SK-N-MC (cell line): ENCODE data around the gene OSER1.

ENCODE experiments used
- DNase-seq: peaks from one replicate; pipeline ENCODE4 v3.0.0-alpha.2; 2011; ENCODE audit warnings: low read depth, low spot score
- H3K27ac ChIP-seq: fragments of 200-600 bp; sonication (generic); 2 replicates; pipeline ENCODE4 v1.5.1; 2016; ENCODE audit warnings: mixed run types
- H3K36me3 ChIP-seq: fragments of 200-600 bp; sonication (generic); 2 replicates; pipeline ENCODE4 v1.6.1; 2017; ENCODE audit warnings: antibody characterized with exemption, low read length, mixed read lengths; ENCODE audit not compliant: insufficient read depth
- H3K4me3 ChIP-seq: fragments of 200-600 bp; sonication (generic); 2 replicates; pipeline ENCODE4 v1.5.1; 2016
- H3K9ac ChIP-seq: fragments of 200-600 bp; sonication (generic); 2 replicates; pipeline ENCODE4 v1.8.0; 2017; ENCODE audit warnings: mixed run types, mixed read lengths; ENCODE audit not compliant: insufficient read length
- H3K9me3 ChIP-seq: fragments of 200-600 bp; sonication (generic); 2 replicates; pipeline ENCODE4 v1.6.1; 2017; ENCODE audit warnings: low read depth, mild to moderate bottlenecking, antibody characterized with exemption, low read length, moderate library complexity, mixed read lengths
- EZH2 ChIP-seq: fragments of 200-600 bp; sonication (generic); IDR thresholded peaks from one replicate; pipeline ENCODE4 v1.6.1; 2017; ENCODE audit warnings: antibody characterized with exemption
- FOXP2 ChIP-seq: optimal IDR thresholded peaks from 2 replicates; pipeline ENCODE3; 2011; ENCODE audit warnings: mild to moderate bottlenecking, moderate library complexity; ENCODE audit not compliant: insufficient read depth; ENCODE audit errors: extremely low read length, control extremely low read depth
- POLR2AphosphoS5 ChIP-seq: IDR thresholded peaks from 2 replicates; pipeline ENCODE4 v1.6.1; 2012; ENCODE audit warnings: mild to moderate bottlenecking, low read depth, low read length, borderline replicate concordance

The OSER1 gene

DNA sequence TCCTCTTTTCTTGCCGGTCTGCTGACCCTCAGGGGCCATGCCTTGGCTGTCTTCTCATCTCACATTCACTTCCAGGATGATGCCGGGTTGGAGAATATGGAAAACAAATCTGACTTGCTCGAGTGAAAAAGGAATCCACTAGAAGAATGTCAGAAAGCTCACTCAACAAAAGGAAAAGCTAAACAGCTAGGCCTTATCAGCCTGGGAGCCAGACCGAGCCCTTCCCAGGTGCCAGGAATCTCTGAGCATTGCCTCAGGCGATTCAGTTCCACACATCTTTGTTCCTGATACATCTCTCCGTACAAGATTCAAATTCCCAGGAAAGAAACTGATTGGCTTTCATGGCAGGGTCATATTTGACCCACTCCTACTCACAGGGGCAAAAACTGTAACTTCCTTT is 9.2 kb upstream of the OSER1 start:
- Histone ChIP-seq H3K9me3 (no peaks in the 10 kb centered on the region), H3K36me3 (no peaks in the 10 kb centered on the region), H3K9ac (no peak overlapping the region), H3K4me3 (no peak overlapping the region), H3K27ac (no peak overlapping the region)
- TF ChIP-seq POLR2AphosphoS5 = no peak
- no peak for TF ChIP-seq EZH2
- no peak for TF ChIP-seq FOXP2
- DNase-seq = no peak

DNA sequence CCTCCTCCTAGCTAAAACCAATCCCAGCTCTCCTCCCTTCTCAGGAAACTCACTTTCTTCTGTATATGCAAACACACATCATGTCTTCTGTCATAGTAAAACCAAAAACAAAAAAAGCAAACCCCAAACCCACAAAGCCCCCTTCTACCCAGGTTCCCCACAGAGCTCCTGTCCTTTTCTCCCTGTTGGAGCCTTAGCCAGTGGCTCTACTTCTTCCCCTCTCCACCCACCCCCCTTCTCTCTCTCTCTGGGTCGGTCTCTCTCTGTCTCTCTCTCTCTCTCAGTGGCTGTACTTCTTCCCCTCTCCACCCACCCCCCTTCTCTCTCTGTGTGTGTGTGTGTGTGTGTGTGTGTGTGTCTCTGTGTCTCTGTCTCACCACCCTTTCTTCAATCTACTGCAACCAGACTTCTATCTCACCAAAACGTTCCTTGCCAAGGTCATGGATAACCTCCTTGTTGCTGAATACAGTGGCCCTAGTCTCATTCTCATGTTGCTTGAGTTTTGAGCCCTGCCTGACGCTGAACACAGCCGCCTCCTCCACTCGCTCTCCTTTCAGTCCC is 8.7 kb upstream of the OSER1 start:
- no peak for DNase-seq

DNA sequence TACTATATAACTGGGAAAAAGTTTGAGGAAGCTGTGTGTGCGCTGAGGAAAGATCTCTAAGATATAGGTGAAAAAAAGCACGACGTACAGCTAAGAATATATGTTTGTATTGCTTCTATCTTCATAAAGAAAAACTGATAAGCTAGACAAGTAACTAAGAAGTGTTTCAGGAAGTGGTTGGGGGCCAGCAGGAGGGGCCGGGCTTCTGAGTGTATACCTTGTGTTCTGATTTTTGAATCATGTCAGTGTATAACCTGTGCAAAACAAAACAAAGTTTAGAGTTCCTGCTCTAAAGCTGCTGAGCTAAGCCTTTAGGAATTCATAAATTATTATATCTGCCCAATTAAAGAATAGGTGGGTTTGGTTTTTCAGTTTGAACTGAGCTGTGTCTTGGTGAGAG is 7.9 kb upstream of the OSER1 start:
- no peak overlapping the region for H3K27ac ChIP-seq
- H3K9me3 ChIP-seq = no peaks in the 10 kb centered on the region
- DNase-seq = no peak
- no peaks in the 10 kb centered on the region for H3K36me3 ChIP-seq
- no peak overlapping the region for H3K9ac ChIP-seq
- no peak for TF ChIP-seq FOXP2
- no peak overlapping the region for H3K4me3 ChIP-seq

More for the DNA sequence above, 8.7 kb upstream of the OSER1 start:
- Histone ChIP-seq H3K27ac (no peak overlapping the region), H3K4me3 (no peak overlapping the region), H3K36me3 (no peaks in the 10 kb centered on the region), H3K9ac (no peak overlapping the region), H3K9me3 (no peaks in the 10 kb centered on the region)
- TF ChIP-seq EZH2 (no peak), FOXP2 (no peak), POLR2AphosphoS5 (no peak)

DNA sequence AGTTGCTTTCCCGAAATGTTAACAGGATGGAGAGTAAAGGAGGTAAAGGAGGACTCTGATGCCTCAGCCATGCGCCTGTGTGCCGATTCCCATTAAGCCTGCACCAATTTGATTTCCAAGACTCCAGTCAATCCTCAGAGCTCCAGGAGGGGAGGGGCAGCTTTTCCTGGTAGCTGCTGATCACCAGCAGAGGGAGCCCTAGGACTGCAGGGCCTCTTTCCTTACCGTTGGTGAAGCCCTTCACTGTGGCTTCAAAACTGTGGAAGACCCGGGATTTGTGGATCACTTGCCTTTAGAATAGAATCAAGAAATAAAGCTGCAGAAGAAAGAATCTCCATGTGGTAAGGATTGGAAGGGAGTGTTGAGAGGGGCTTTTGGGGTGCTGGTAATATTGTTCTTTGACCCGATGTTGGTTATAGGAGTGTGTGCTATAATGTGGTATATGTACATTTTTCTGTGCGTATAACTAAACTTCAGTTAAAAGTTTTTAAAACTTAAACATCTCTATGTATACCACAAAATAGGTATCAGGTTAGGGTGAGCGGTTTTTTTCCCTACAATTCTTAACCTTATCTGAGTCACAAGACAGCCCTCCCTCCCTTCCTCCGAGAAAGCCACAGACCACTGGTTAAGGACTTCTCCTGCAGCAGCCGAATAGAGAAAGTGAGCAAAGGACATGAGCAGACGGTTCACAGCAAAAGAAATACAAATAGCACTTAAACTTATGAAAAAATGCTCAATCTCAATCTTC is 6.9 kb upstream of the OSER1 start:
- no peaks in the 10 kb centered on the region for H3K9me3 ChIP-seq
- DNase-seq = peak; percentile 24
- H3K4me3 ChIP-seq = no peak overlapping the region
- H3K9ac ChIP-seq = no peak overlapping the region
- H3K36me3 ChIP-seq = no peaks in the 10 kb centered on the region
- TF ChIP-seq EZH2 (no peak), FOXP2 (no peak), POLR2AphosphoS5 (no peak)
- no peak overlapping the region for H3K27ac ChIP-seq

DNA sequence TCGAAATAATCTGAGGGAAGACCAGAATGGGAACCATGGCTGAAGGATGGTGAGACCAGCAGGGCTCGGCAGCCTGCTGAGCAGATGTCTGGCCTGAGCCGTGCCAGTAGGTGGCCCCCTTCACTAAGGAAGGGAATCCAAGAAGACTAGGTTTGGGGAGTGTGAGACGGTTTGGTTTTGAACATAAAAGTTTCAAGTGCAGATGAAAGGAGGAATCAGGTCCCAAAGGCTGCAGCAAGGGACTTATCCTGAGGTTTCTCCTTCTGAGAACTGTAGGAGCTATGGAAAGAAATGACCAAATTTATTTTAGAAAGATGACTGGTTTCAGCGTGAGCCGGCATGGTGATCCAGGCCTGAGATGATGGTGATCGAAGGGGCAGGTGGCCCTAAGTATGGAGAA is 4.6 kb upstream of the OSER1 start:
- TF ChIP-seq FOXP2 = no peak
- TF ChIP-seq POLR2AphosphoS5 = no peak
- TF ChIP-seq EZH2 = no peak
- H3K9me3 ChIP-seq = no peaks in the 10 kb centered on the region
- no peaks in the 10 kb centered on the region for H3K36me3 ChIP-seq
- no peak overlapping the region for H3K27ac ChIP-seq
- no peak for DNase-seq
- H3K4me3 ChIP-seq = no peak overlapping the region
- H3K9ac ChIP-seq = no peak overlapping the region

DNA sequence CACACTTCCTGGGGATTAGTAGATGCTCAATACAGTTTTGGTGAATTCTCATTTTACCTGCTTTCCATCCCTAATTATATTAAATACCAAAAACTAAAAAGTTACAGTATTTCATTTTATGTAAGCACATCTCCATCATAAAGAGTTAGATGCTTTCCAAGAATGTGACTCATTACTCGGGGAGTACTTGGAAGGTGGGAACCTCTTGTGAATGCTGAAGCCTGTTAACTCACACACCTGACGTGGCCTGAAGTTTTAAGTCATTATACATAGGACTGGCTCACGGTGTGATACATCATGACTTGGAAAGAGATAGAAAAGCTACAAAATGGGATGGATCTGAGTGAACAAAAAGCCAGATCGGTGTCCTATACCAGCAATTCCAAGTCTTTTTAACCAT is 2.2 kb upstream of the OSER1 start:
- TF ChIP-seq FOXP2 (no peak), POLR2AphosphoS5 (no peak), EZH2 (no peak)
- H3K36me3 ChIP-seq = no peaks in the 10 kb centered on the region
- no peak for DNase-seq
- H3K9ac ChIP-seq = no peak overlapping the region
- no peaks in the 10 kb centered on the region for H3K9me3 ChIP-seq
- no peak overlapping the region for H3K4me3 ChIP-seq
- H3K27ac ChIP-seq = no peak overlapping the region

DNA sequence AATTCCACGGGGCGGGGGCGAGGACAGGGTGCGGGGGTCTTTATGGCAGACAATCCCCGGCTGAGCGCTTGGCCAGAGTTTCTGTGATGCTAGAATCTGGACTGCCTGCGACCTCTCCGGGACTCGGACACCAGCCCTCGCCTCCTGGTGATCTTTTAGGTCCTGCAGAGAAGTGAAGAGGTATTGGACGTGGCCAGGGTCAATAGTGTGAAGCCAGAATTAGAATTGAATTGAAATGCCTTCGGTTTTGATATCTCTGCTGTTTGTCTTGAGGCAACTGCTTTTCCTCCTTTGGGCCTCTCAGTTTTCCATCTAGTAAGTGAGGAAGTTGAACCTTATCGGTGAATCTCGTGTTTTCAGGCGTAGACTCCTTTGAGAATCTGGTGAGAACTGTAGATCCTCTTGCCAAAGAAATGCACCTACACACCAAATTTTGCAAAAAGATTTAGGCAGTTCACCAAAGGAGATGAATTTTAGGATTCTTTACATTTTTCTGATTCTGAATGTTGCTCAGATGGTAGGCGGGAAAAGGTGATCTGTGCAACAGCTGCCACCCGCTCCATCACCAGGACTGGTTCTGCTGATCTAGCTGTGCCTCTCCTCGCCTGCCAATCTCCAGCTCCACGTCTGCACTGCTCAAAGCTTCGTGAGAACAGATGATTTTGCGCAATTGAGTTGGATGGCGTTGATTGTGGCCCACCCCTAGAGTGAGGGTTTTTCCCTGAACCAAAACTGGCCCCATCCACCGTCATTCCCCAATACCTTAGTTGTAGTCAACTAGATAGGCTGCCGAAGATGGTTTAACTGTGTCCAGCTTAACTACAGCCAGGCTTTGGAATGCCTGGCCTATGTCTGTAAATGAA is 837 bp upstream of the OSER1 start:
- DNase-seq = no peak
- H3K4me3 ChIP-seq = peak overlapping the region; percentile 94
- peak overlapping the region; percentile 88 for H3K9ac ChIP-seq
- H3K27ac ChIP-seq = peak overlapping the region; percentile 39; the same call in 1 of the 2 replicates
- no peaks in the 10 kb centered on the region for H3K9me3 ChIP-seq
- no peak for TF ChIP-seq FOXP2
- no peak for TF ChIP-seq EZH2
- no peak for TF ChIP-seq POLR2AphosphoS5
- H3K36me3 ChIP-seq = peaks cover under 1% of the 10 kb centered on the region

DNA sequence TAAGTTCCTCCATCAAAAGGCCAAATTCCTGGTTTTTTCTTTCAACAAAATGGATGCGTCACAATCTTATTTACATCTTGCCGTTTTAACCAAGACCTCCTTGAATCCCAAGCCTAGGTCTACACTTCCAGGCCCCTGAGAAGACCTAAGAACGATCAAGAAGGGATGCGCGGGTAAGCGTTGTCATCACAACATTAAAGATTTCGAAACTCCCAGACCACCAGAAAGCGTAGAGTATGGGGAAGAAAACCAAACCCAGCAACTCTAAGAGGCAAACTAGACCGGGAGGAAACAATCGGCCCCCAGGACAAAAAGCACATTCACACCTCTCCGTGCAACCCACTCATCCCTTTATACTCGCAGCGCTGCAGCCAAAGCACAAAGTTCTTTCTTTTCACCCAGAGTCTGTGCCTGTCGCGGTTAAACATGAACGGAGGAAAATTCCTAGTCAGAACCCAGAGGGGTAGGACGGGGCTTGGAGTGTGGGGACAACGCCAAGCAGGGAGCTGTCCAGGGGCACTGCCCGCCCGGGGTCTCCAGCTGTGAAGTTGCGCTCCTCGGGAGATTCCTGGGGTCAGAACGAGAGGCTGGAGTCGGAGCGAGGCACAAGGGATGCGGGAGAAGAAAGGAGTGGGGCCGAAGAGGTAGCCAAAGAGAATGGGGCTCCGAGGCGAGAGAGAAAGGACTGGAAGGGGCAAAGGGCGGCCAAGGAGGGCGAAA is 725 bp downstream of the OSER1 start:
- no peak for TF ChIP-seq EZH2
- TF ChIP-seq POLR2AphosphoS5 = no peak
- no peak for TF ChIP-seq FOXP2
- DNase-seq = no peak
- H3K9me3 ChIP-seq = no peaks in the 10 kb centered on the region

More for the DNA sequence above, 725 bp downstream of the OSER1 start:
- H3K27ac ChIP-seq = peak overlapping the region; percentile 45
- peaks cover 15% of the 10 kb centered on the region for H3K36me3 ChIP-seq
- H3K4me3 ChIP-seq = peak overlapping the region; percentile 94
- peak overlapping the region; percentile 82 for H3K9ac ChIP-seq
